Glutamatergic neuron (in vitro differentiated cells): ENCODE measurements around the gene ADAMTS16. TPM values are rescaled to one million over a fixed set of nuclear protein-coding genes. Genes with fewer than 3 reads are reported as not detected.
A peak's percentile ranks its signal among the peaks of the same experiment; 100 is the strongest.

Source experiments
- DNase-seq: peaks from one replicate; pipeline ENCODE4 v3.0.0; 2022
- H3K27ac Mint-ChIP-seq: one replicate; pipeline ENCODE4 v1.8.0; 2020; ENCODE audit warnings: mild to moderate bottlenecking, mixed read lengths, inconsistent platforms; ENCODE audit not compliant: unreplicated experiment
- H3K27me3 Mint-ChIP-seq: one replicate; pipeline ENCODE4 v1.8.0; 2020; ENCODE audit warnings: mild to moderate bottlenecking, moderate library complexity, mixed read lengths, inconsistent platforms; ENCODE audit not compliant: unreplicated experiment
- H3K36me3 Mint-ChIP-seq: one replicate; pipeline ENCODE4 v1.8.0; 2020; ENCODE audit warnings: mild to moderate bottlenecking, mixed read lengths, inconsistent platforms; ENCODE audit not compliant: unreplicated experiment
- H3K4me1 Mint-ChIP-seq: one replicate; pipeline ENCODE4 v1.8.0; 2020; ENCODE audit warnings: mild to moderate bottlenecking, low read depth, mixed read lengths, inconsistent platforms; ENCODE audit not compliant: unreplicated experiment
- H3K4me3 Mint-ChIP-seq: one replicate; pipeline ENCODE4 v1.8.0; 2020; ENCODE audit warnings: mild to moderate bottlenecking, mixed read lengths, inconsistent platforms; ENCODE audit not compliant: unreplicated experiment
- H3K9me3 Mint-ChIP-seq: one replicate; pipeline ENCODE4 v1.8.0; 2020; ENCODE audit warnings: mild to moderate bottlenecking, moderate library complexity, mixed read lengths, inconsistent platforms; ENCODE audit not compliant: unreplicated experiment
- CTCF ChIP-seq: fragments of 200-600 bp; sonication (generic); IDR thresholded peaks from one replicate; pipeline ENCODE4 v1.5.0; 2021; ENCODE audit not compliant: partially characterized antibody, unreplicated experiment
- total RNA-seq: library from RNA; stranded (reverse); fragmentation: NEBNext Ultra II Directional; extraction: Animal tissue kit (Norgen Biotek cat#: 25700); gene quantifications from one replicate; pipeline ENCODE4 v1.2.1, GENCODE V29; 2021; ENCODE audit not compliant: unreplicated experiment

ADAMTS16 gene
- total RNA-seq, 1 donor from 2014 or later, result 4.8 TPM

DNA sequence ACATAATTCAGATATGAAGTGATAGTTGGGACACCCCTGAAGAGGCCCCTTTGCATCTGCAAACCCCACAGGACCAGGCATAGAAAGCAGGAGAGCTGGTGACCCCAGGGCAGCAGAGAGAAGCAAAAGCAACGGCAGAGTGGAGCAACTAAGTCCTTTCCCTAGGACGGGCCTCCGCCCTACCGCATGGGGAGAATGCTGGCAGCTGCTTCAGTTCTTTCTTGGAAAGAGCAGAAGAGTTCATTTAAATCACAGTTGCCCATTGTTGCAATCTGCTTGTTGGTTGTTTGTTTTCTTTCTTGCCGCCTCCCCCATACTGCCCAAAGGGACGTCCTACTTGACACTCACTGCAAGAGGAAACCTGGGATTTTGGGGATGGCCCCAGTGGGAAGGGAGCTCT is 126.2 kb downstream of the ADAMTS16 start:
- H3K9me3 Mint-ChIP-seq, result peaks cover 11% of the 10 kb centered on the region
- no peaks in the 10 kb centered on the region for H3K36me3 Mint-ChIP-seq
- no peak overlapping the region for H3K4me3 Mint-ChIP-seq
- no peak for TF ChIP-seq CTCF
- peaks cover 1% of the 10 kb centered on the region for H3K4me1 Mint-ChIP-seq
- H3K27ac Mint-ChIP-seq, result no peak overlapping the region
- H3K27me3 Mint-ChIP-seq, result peaks cover 8% of the 10 kb centered on the region
- DNase-seq, result no peak

DNA sequence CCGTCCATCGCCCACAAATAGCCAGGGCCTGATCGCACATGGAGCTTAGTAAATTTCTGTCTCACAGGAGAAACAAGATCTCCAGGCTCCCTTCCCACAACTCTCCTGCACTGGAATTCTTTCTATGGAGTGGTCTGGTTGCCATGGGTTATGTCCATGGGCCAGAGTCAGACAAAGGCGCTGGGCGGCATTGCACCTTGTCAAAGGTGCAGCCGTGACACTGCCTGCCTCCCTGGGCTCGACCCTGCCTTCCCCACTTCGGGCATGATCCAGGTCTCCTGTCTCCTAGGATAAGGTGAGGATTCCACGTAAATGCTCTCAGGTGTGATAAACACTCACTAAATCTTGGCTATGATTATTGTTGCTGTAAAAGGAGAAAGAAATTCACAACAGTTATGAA is 130.0 kb downstream of the ADAMTS16 start:
- TF ChIP-seq CTCF, result no peak
- peaks cover 6% of the 10 kb centered on the region for H3K27me3 Mint-ChIP-seq
- peaks cover 5% of the 10 kb centered on the region for H3K9me3 Mint-ChIP-seq
- no peaks in the 10 kb centered on the region for H3K36me3 Mint-ChIP-seq
- no peak overlapping the region for H3K27ac Mint-ChIP-seq
- H3K4me1 Mint-ChIP-seq, result peaks cover 4% of the 10 kb centered on the region
- no peak for DNase-seq
- no peak overlapping the region for H3K4me3 Mint-ChIP-seq

- Mint-ChIP-seq H3K4me3 (no peak overlapping the region), H3K36me3 (no peaks in the 10 kb centered on the region), H3K27ac (no peak overlapping the region), H3K4me1 (peaks cover 6% of the 10 kb centered on the region), H3K9me3 (peaks cover 5% of the 10 kb centered on the region), H3K27me3 (peaks cover 5% of the 10 kb centered on the region)
- no peak for TF ChIP-seq CTCF
- peak; percentile 28 for DNase-seq
Observed at GRCh38 chr5:5270958-5271785, 131.0 kb downstream of the ADAMTS16 start.

GRCh38 chr5:5271786-5272321 is 131.7 kb downstream of the ADAMTS16 start:
- Mint-ChIP-seq H3K9me3 (peaks cover 8% of the 10 kb centered on the region), H3K27me3 (peaks cover 5% of the 10 kb centered on the region), H3K36me3 (no peaks in the 10 kb centered on the region), H3K4me3 (no peak overlapping the region), H3K4me1 (peaks cover 11% of the 10 kb centered on the region), H3K27ac (no peak overlapping the region)
- DNase-seq, result no peak
- no peak for TF ChIP-seq CTCF

DNA sequence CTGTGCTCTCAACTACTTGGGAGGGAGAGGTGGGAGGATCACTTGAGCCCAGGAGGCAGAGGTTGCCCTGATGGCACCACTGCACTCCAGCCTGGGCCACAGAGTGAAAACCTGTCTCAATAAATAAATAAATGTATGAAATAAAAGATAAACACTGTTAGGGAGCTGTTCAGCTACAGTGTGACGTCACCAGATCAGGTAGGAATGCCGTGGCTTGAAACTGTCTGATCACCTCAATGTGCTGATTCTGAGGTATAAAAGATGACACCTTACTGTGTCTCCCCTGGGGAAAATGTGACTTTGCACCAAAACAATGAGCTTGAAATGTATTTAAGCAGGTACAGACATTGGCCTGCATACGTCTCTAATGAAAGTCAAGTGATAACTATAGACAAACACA is 133.3 kb downstream of the ADAMTS16 start:
- TF ChIP-seq CTCF, result no peak
- Mint-ChIP-seq H3K36me3 (no peaks in the 10 kb centered on the region), H3K4me3 (no peak overlapping the region), H3K9me3 (peaks cover 6% of the 10 kb centered on the region), H3K27ac (no peak overlapping the region), H3K4me1 (peaks cover 15% of the 10 kb centered on the region), H3K27me3 (peaks cover 4% of the 10 kb centered on the region)
- no peak for DNase-seq
